Measurements from ENCODE around the gene TNRC18. TPM values are rescaled to one million over a fixed set of nuclear protein-coding genes. Genes with fewer than 3 reads are reported as not detected.

The TNRC18 gene
- total and polyA plus RNA-seq, 9 of the 15 experiments (the other 6 are each of a cell fraction or from before 2014, with no cell fraction given): 0.03 to 43.2 (median 18.0) TPM

GRCh38 chr7:5452937-5453540, 29.4 kb upstream of the TNRC18 start (continued):
- TF ChIP-seq E2F8 (IDR thresholded peaks at IDR 0.05; ENCODE audit: low read depth, partially characterized antibody): peak; percentile 34
- TF ChIP-seq MECOM (CRISPR knock-in tag; IDR thresholded peaks at IDR 0.05): 0 out of 2 replicates have a peak, but pooled peaks have one; percentile 3
- TF ChIP-seq NFIC (IDR thresholded peaks at IDR 0.05): no peak
- no peak for TF ChIP-seq ATF6 (CRISPR knock-in tag; IDR thresholded peaks at IDR 0.05)
- no peak for TF ChIP-seq TEAD2 (tag; IDR thresholded peaks at IDR 0.05)
- TF ChIP-seq TCFL5 (CRISPR knock-in tag; conservative IDR thresholded peaks at IDR 0.05): no peak
- peak in 1 of 2 experiments; percentile 28; a peak in 1 of 4 replicates for TF ChIP-seq MAZ (CRISPR knock-in tag; conservative IDR thresholded peaks at IDR 0.05 in 1 of 2, IDR thresholded peaks at IDR 0.05 in 1 of 2)
- TF ChIP-seq ZNF217 (CRISPR knock-in tag; IDR thresholded peaks at IDR 0.05): no peak
- TF ChIP-seq ZBTB5 (IDR thresholded peaks at IDR 0.05): no peak
- TF ChIP-seq AFF4 (CRISPR knock-in tag; IDR thresholded peaks at IDR 0.05): no peak
- TF ChIP-seq CC2D1A (IDR thresholded peaks at IDR 0.05): no peak
- TF ChIP-seq SIN3B (IDR thresholded peaks at IDR 0.05; ENCODE audit: low read depth): no peak
- TF ChIP-seq ZNF24 (IDR thresholded peaks at IDR 0.05): no peak
- TF ChIP-seq ZNF764 (CRISPR knock-in tag; IDR thresholded peaks at IDR 0.05; ENCODE audit: low read depth): no peak
- peak; percentile 31 for TF ChIP-seq NEUROD1 (IDR thresholded peaks at IDR 0.05; ENCODE audit: borderline replicate concordance, low read depth, low read length, partially characterized antibody)
- TF ChIP-seq KLF1 (tag; IDR thresholded peaks at IDR 0.05): no peak
